ENCODE measurements around the gene IL21R. TPM values are rescaled to one million over a fixed set of nuclear protein-coding genes. Genes with fewer than 3 reads are reported as not detected.

Gene IL21R
- total RNA-seq, 4 donors from 2014 or later: 0.23 to 0.40 (median 0.25) TPM; not detected in 1

- 95 to 100% methylated on average over 1 to 6 of the region's 11 CpGs for WGBS, 2 donors (ENCODE audit: low coverage in 1 of 2)
- H3K4me3 ChIP-seq: no peak overlapping the region
- no peaks in the 10 kb centered on the region for H3K27me3 ChIP-seq
- H3K36me3 ChIP-seq: peaks cover 0 to 100% of the 10 kb centered on the region in 2 donors
- H3K9me3 ChIP-seq: no peaks in the 10 kb centered on the region
- ATAC-seq: no peak
- H3K4me1 ChIP-seq: no peaks in the 10 kb centered on the region
- H3K27ac ChIP-seq: no peak overlapping the region
- TF ChIP-seq EP300 (IDR thresholded peaks at IDR 0.05) (no peak), POLR2A (IDR thresholded peaks at IDR 0.05) (no peak), POLR2AphosphoS5 (IDR thresholded peaks at IDR 0.05) (no peak)
- TF ChIP-seq, protein P1, sequence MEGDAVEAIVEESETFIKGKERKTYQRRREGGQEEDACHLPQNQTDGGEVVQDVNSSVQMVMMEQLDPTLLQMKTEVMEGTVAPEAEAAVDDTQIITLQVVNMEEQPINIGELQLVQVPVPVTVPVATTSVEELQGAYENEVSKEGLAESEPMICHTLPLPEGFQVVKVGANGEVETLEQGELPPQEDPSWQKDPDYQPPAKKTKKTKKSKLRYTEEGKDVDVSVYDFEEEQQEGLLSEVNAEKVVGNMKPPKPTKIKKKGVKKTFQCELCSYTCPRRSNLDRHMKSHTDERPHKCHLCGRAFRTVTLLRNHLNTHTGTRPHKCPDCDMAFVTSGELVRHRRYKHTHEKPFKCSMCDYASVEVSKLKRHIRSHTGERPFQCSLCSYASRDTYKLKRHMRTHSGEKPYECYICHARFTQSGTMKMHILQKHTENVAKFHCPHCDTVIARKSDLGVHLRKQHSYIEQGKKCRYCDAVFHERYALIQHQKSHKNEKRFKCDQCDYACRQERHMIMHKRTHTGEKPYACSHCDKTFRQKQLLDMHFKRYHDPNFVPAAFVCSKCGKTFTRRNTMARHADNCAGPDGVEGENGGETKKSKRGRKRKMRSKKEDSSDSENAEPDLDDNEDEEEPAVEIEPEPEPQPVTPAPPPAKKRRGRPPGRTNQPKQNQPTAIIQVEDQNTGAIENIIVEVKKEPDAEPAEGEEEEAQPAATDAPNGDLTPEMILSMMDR (IDR thresholded peaks at IDR 0.05): no peak
These were observed 83.8 kb downstream of the IL21R start for GRCh38 chr16:27485811-27486210.

GRCh38 chr16:27486344-27486743 lies 84.4 kb downstream of the IL21R start:
- Histone ChIP-seq H3K9me3 (no peaks in the 10 kb centered on the region), H3K36me3 (peaks cover 0 to 100% of the 10 kb centered on the region in 2 donors), H3K27ac (no peak overlapping the region), H3K4me1 (no peaks in the 10 kb centered on the region), H3K4me3 (no peak overlapping the region), H3K27me3 (no peaks in the 10 kb centered on the region)
- TF ChIP-seq, protein P1 (IDR thresholded peaks at IDR 0.05): no peak
- TF ChIP-seq EP300 (IDR thresholded peaks at IDR 0.05) (no peak), POLR2AphosphoS5 (IDR thresholded peaks at IDR 0.05) (no peak)
- 59 to 75% methylated on average over 1 to 5 of the region's 8 CpGs for WGBS, 2 donors (ENCODE audit: low coverage in 1 of 2)
- ATAC-seq: no peak

GRCh38 chr16:27486760-27487159 lies 84.8 kb downstream of the IL21R start:
- H3K27me3 ChIP-seq: no peaks in the 10 kb centered on the region
- H3K4me3 ChIP-seq: no peak overlapping the region
- no peaks in the 10 kb centered on the region for H3K4me1 ChIP-seq
- ATAC-seq: no peak
- H3K27ac ChIP-seq: no peak overlapping the region
- 83 to 100% methylated on average over 1 to 3 of the region's 3 CpGs for WGBS, 2 donors (ENCODE audit: low coverage in 1 of 2)
- peaks cover 0 to 100% of the 10 kb centered on the region in 2 donors for H3K36me3 ChIP-seq
- H3K9me3 ChIP-seq: no peaks in the 10 kb centered on the region
- TF ChIP-seq EP300 (IDR thresholded peaks at IDR 0.05): no peak
- no peak for TF ChIP-seq POLR2AphosphoS5 (IDR thresholded peaks at IDR 0.05)
- TF ChIP-seq POLR2A (IDR thresholded peaks at IDR 0.05): no peak
- TF ChIP-seq, protein P1 (IDR thresholded peaks at IDR 0.05): no peak

GRCh38 chr16:27489421-27489820 lies 87.4 kb downstream of the IL21R start:
- no peaks in the 10 kb centered on the region for H3K9me3 ChIP-seq
- no peak for ATAC-seq
- TF ChIP-seq POLR2A (IDR thresholded peaks at IDR 0.05) (no peak), EP300 (IDR thresholded peaks at IDR 0.05) (no peak), POLR2AphosphoS5 (IDR thresholded peaks at IDR 0.05) (no peak)
- TF ChIP-seq, protein P1 (IDR thresholded peaks at IDR 0.05): no peak
- H3K27ac ChIP-seq: no peak overlapping the region
- 88 to 94% methylated on average over 3 to 6 of the region's 21 CpGs for WGBS, 2 donors (ENCODE audit: low coverage in 1 of 2)
- H3K27me3 ChIP-seq: no peaks in the 10 kb centered on the region
- H3K4me1 ChIP-seq: no peaks in the 10 kb centered on the region
- peaks cover 0 to 100% of the 10 kb centered on the region in 2 donors for H3K36me3 ChIP-seq
- no peak overlapping the region for H3K4me3 ChIP-seq

DNA sequence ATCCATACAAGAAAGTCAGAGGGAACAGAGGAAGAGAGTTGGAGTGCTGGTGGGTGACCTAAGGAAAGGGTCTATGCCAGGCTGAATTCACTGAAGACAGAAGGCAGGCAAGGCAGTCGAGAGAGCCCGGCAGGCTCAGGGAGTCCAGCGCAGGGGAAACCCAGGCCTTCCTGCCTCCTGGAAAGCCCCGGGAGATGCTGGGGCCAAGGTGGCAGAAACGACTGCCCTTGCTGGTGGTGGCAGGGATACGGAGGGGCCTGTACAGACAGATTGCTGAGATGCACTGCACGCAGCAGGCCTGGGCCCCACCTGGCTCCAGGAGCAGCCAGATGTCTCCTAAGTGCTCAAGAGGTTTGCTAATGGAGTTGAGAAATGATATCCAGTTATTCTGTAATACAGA lies 87.9 kb downstream of the IL21R start:
- Histone ChIP-seq H3K36me3 (peaks cover 0 to 100% of the 10 kb centered on the region in 2 donors), H3K4me1 (no peaks in the 10 kb centered on the region), H3K27ac (no peak overlapping the region), H3K4me3 (no peak overlapping the region), H3K27me3 (no peaks in the 10 kb centered on the region), H3K9me3 (no peaks in the 10 kb centered on the region)
- 95 to 100% methylated on average over 3 of the region's 7 CpGs for WGBS, 2 donors (ENCODE audit: low coverage in 1 of 2)
- ATAC-seq: no peak
- no peak for TF ChIP-seq EP300 (IDR thresholded peaks at IDR 0.05)
- TF ChIP-seq, protein P1 (IDR thresholded peaks at IDR 0.05): no peak
- TF ChIP-seq POLR2AphosphoS5 (IDR thresholded peaks at IDR 0.05): no peak
- TF ChIP-seq POLR2A (IDR thresholded peaks at IDR 0.05): no peak
